Lung (tissue), 16 donors: Measurements from ENCODE around the gene RRAGD. TPM values are rescaled to one million over a fixed set of nuclear protein-coding genes. Genes with fewer than 3 reads are reported as not detected.

Source experiments
- ATAC-seq: fragments of 200-7000 bp; cut with Tn5 transposase; one replicate; pipeline ENCODE4 v1.9.1; 2020; ENCODE audit warnings: moderate number of reproducible peaks; ENCODE audit not compliant: insufficient read depth, low FRiP score
- DNase-seq, 3 donors: peaks; one replicate each; pipeline ENCODE4 v3.0.0-alpha.2; 2013 to 2017
- H3K27ac ChIP-seq, 2 donors: one replicate each; pipeline ENCODE4 v1.5.1; 2013; ENCODE audit warnings: mild to moderate bottlenecking in 2 of 2, moderate library complexity in 2 of 2, control low read depth in 1 of 2, inconsistent platforms in 1 of 2, low read depth in 1 of 2, low read length in 1 of 2
- H3K27me3 ChIP-seq, 3 donors: one replicate each; pipeline ENCODE4 v1.5.1; 2013; ENCODE audit warnings: low read length in 2 of 3; ENCODE audit not compliant: control insufficient read depth in 3 of 3, insufficient read depth in 3 of 3
- H3K36me3 ChIP-seq, 4 donors: one replicate each; pipeline ENCODE4 v1.5.1; 2013; ENCODE audit warnings: low read length in 4 of 4, mild to moderate bottlenecking in 1 of 4, moderate library complexity in 1 of 4; ENCODE audit not compliant: control insufficient read depth in 4 of 4, insufficient read depth in 4 of 4
- H3K4me1 ChIP-seq, 5 donors: one replicate each; pipeline ENCODE4 v1.5.1; 2013; ENCODE audit warnings: low read length in 5 of 5, mild to moderate bottlenecking in 2 of 5, moderate library complexity in 1 of 5; ENCODE audit not compliant: control insufficient read depth in 5 of 5, insufficient read depth in 5 of 5
- H3K4me3 ChIP-seq: one replicate; pipeline ENCODE4 v1.5.1; 2013; ENCODE audit warnings: mild to moderate bottlenecking, control low read depth, moderate library complexity
- H3K9ac ChIP-seq, 2 donors: one replicate each; pipeline ENCODE4 v1.5.1; 2013; ENCODE audit warnings: low read length in 2 of 2, control low read depth in 1 of 2; ENCODE audit not compliant: insufficient read depth in 1 of 2
- H3K9me3 ChIP-seq, 4 donors: one replicate each; pipeline ENCODE4 v1.5.1; 2013; ENCODE audit warnings: low read length in 3 of 4, mild to moderate bottlenecking in 1 of 4, moderate library complexity in 1 of 4; ENCODE audit not compliant: control insufficient read depth in 4 of 4, insufficient read depth in 3 of 4
- WGBS, 2 donors: extraction: QIAGEN DNeasy Blood & Tissue Kit; methylation state at CpG; one replicate each; pipeline ENCODE4 v1.1.7; 2013; 5-methylcytosine and 5-hydroxymethylcytosine counted together
- long read RNA-seq, 5 donors: transcript quantifications; one replicate each; lab custom pipeline, GENCODE V29; 2026
- polyA plus RNA-seq, 2 donors: library from polyadenylated mRNA; stranded (reverse); fragments of 200-250 nt; gene quantifications; one replicate each; pipeline ENCODE4 v1.2.1, GENCODE V29; 2013
- total RNA-seq, 2 donors: library from RNA; depleted of rRNA in 1 of 2; stranded (reverse); fragments of >200 nt in 1 of 2; gene quantifications; one replicate each; pipeline ENCODE4 v1.2.1, GENCODE V29; 2014 to 2021
- TF ChIP-seq, protein P1 (sequence below): IDR thresholded peaks from 2 replicates; pipeline ENCODE4 v1.5.1; 2012; ENCODE audit warnings: mild to moderate bottlenecking; ENCODE audit errors: control extremely low read depth, extremely low read depth
- donor health status: control.
- donor health status: control.
- donor health status: Bipolar disorder and iron deficiency.
- donor health status: healthy.
- donor health status: DM: yes; HTN: yes; CAD: no.

Gene RRAGD, protein sequence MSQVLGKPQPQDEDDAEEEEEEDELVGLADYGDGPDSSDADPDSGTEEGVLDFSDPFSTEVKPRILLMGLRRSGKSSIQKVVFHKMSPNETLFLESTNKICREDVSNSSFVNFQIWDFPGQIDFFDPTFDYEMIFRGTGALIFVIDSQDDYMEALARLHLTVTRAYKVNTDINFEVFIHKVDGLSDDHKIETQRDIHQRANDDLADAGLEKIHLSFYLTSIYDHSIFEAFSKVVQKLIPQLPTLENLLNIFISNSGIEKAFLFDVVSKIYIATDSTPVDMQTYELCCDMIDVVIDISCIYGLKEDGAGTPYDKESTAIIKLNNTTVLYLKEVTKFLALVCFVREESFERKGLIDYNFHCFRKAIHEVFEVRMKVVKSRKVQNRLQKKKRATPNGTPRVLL
- total RNA-seq (10 to 100 TPM; 12.7 to 40.2 TPM), polyA plus RNA-seq (10 to 100 TPM; 16.4 to 17.1 TPM)
- long read RNA-seq, donor 1, result 0 reads
- long read RNA-seq, donor 2, full-length matches to known transcripts, result 1 of 1 reads
- long read RNA-seq, donor 2, partial matches to known transcripts, result 0 of 1 reads
- long read RNA-seq, donor 2, other reads (novel, unspliced or antisense), result 0 of 1 reads
- long read RNA-seq, donor 3, result 0 reads
- long read RNA-seq, donor 4, full-length matches to known transcripts, result 1 of 1 reads
- long read RNA-seq, donor 4, partial matches to known transcripts, result 0 of 1 reads
- long read RNA-seq, donor 4, other reads (novel, unspliced or antisense), result 0 of 1 reads
- long read RNA-seq, donor 5, full-length matches to known transcripts, result 1 of 1 reads
- long read RNA-seq, donor 5, partial matches to known transcripts, result 0 of 1 reads
- long read RNA-seq, donor 5, other reads (novel, unspliced or antisense), result 0 of 1 reads

DNA sequence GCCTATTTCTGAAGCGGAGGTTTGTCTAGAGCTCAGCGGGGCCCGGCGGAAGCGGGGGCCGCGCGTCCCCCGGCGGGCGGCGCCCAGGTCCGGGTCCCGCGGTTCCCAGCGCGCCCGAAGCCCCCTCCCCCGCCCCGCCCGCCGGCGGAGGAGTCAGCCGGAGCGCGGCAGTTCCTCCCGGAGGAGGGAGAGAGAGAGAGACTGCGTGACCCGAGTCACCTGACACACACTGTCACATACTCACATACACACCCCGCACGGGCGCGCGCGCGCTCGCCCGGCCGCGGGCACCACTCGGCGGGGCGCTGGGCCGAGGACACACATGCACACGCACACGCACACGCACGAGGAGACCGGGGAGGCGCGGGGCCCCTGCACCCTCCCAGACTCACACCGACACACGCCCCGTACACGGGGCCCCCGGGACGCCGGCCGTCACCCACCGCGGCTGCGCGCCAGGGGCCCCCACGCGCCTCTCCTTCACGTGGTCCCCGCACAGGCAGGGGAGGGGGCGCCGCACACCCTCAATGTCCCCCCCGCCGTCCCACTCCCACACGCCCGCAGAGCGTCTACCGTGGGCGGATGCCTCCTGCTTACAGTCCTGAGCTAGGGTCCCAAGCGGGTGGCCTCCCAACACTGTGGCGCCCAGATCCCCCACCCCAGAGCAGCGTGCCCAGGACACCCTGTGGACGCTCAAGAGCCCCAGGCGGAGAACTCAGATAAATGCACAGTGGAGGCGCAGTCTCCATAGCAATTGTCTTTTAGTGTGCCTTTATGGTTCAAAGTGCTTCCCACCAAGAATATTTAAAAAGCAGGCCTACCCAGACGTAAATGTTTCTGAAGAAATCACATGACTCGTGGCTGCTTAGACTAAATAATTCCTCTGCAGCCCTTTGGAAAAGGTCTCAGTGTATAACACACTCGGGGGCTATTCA, at the start of gene RRAGD:
RRAGD (minus strand) TSS at position 203 of the 935 bp plus-strand sequence. CDS start 280 bp downstream, outside the sequence.
- ATAC-seq (peak; percentile 84), DNase-seq (peak; percentile 53 to 80 (median 70))
- peaks cover 0 to 20% (median 0%) of the 10 kb centered on the region in 5 donors for H3K4me1 ChIP-seq
- 0 to 1% methylated on average over 65 to 85 of the region's 85 CpGs for WGBS, 2 donors
- peak within 1 kb of the TSS; percentile 76 to 92 for H3K27ac ChIP-seq
- peak within 1 kb of the TSS; percentile 84 for H3K4me3 ChIP-seq
- H3K9me3 ChIP-seq, result no peaks in the 10 kb centered on the region
- no peaks in the 10 kb centered on the region for H3K36me3 ChIP-seq
- H3K9ac ChIP-seq, result peak within 1 kb of the TSS in 1 of 2 donors; percentile 32
- H3K27me3 ChIP-seq, result peaks cover 0 to 18% (median 15%) of the 10 kb centered on the region in 3 donors
- TF ChIP-seq, protein P1, sequence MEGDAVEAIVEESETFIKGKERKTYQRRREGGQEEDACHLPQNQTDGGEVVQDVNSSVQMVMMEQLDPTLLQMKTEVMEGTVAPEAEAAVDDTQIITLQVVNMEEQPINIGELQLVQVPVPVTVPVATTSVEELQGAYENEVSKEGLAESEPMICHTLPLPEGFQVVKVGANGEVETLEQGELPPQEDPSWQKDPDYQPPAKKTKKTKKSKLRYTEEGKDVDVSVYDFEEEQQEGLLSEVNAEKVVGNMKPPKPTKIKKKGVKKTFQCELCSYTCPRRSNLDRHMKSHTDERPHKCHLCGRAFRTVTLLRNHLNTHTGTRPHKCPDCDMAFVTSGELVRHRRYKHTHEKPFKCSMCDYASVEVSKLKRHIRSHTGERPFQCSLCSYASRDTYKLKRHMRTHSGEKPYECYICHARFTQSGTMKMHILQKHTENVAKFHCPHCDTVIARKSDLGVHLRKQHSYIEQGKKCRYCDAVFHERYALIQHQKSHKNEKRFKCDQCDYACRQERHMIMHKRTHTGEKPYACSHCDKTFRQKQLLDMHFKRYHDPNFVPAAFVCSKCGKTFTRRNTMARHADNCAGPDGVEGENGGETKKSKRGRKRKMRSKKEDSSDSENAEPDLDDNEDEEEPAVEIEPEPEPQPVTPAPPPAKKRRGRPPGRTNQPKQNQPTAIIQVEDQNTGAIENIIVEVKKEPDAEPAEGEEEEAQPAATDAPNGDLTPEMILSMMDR, result no peak

DNA sequence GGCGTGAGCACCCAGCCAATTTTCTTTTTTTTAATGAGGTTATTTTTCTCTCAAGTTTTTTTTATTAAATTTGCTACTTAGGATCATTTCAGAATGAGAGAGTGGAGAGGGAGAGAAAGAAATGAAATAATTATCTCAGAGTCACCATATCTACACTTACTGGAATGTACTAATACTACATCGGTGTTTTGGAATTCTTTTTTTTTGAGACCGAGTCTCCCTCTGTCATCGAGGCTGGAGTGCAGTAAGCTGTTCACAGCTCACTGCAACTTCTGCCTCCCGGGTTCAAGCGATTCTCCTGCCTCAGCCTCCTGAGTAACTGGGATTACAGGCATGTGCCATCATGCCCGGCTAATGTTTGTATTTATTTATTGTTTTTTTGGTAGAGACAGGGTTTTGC, 48.6 kb upstream of the RRAGD start:
- H3K9ac ChIP-seq, result no peak overlapping the region
- no peak overlapping the region for H3K27ac ChIP-seq
- DNase-seq (no peak), ATAC-seq (no peak)
- H3K36me3 ChIP-seq, result no peaks in the 10 kb centered on the region
- H3K9me3 ChIP-seq, result no peaks in the 10 kb centered on the region
- TF ChIP-seq, protein P1, result no peak
- WGBS, 2 donors, result 84 to 86% methylated on average over 7 of the region's 7 CpGs
- H3K27me3 ChIP-seq, result no peaks in the 10 kb centered on the region
- H3K4me3 ChIP-seq, result no peak overlapping the region
- peaks cover 0 to 2% (median 0%) of the 10 kb centered on the region in 5 donors for H3K4me1 ChIP-seq

DNA sequence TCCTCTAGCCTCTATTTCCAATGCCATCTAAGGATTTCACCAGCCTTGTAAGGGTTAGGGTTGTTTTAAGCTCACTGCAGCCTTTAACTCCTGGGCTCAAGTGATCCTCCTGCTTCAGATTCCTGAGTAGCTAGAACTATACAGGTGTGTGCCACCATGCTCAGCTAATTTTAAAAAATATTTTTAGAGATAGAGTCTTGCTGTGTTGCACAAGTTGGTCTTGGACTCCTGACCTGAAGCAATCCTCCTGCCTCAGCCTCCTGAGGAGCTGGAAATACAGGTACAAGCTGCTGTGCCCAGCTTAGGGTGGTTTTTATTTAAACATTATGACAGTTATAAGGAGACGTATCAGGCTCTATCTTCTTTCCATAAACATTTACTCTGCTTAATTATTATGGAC, 47.4 kb upstream of the RRAGD start:
- ATAC-seq (no peak), DNase-seq (no peak)
- H3K36me3 ChIP-seq, result no peaks in the 10 kb centered on the region
- H3K4me1 ChIP-seq, result peaks cover 0 to 2% (median 0%) of the 10 kb centered on the region in 5 donors
- 79 to 84% methylated on average over 1 of the region's 1 CpG for WGBS, 2 donors
- H3K27ac ChIP-seq, result no peak overlapping the region
- no peaks in the 10 kb centered on the region for H3K27me3 ChIP-seq
- TF ChIP-seq, protein P1, result no peak
- H3K9me3 ChIP-seq, result no peaks in the 10 kb centered on the region
- H3K4me3 ChIP-seq, result no peak overlapping the region
- H3K9ac ChIP-seq, result no peak overlapping the region
